OCI-LY7 (cell line): ENCODE results near the gene FBN1.

Experiments used
- EZH2phosphoT487 ChIP-seq: fragments of 200-600 bp; sonication (generic); IDR thresholded peaks from 2 replicates; pipeline ENCODE4 v1.6.1; 2018; ENCODE audit warnings: low read depth, borderline replicate concordance, mild to moderate bottlenecking, mixed run types, antibody characterized with exemption, low read length, moderate library complexity, mixed read lengths
- TF ChIP-seq, protein P1 (sequence below): fragments of 200-600 bp; sonication (generic); conservative IDR thresholded peaks from 2 replicates; pipeline ENCODE4 v1.5.1; 2014; ENCODE audit warnings: mild to moderate bottlenecking, antibody characterized with exemption, low read length, moderate library complexity, mixed read lengths

DNA sequence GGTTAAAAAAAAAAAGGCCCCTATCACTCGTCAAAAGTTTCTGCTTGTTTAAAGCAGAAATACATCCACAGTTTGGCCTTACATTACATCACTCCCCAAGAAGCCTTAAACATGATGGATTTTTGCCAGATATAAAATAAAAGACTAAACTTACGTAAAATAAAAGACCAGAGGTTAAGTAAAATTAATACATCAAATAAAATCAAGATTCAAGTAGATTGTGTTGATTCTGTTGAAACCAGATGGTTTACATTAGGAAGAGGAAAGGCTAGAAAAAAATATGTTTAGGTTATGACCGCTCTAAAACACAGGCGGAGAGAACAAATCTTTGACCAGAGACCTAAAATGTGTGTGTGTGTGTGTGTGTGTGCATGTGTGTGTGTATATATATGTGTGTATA is 210.2 kb downstream of the FBN1 start:
- TF ChIP-seq, protein P1, sequence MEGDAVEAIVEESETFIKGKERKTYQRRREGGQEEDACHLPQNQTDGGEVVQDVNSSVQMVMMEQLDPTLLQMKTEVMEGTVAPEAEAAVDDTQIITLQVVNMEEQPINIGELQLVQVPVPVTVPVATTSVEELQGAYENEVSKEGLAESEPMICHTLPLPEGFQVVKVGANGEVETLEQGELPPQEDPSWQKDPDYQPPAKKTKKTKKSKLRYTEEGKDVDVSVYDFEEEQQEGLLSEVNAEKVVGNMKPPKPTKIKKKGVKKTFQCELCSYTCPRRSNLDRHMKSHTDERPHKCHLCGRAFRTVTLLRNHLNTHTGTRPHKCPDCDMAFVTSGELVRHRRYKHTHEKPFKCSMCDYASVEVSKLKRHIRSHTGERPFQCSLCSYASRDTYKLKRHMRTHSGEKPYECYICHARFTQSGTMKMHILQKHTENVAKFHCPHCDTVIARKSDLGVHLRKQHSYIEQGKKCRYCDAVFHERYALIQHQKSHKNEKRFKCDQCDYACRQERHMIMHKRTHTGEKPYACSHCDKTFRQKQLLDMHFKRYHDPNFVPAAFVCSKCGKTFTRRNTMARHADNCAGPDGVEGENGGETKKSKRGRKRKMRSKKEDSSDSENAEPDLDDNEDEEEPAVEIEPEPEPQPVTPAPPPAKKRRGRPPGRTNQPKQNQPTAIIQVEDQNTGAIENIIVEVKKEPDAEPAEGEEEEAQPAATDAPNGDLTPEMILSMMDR, result no peak
- no peak for TF ChIP-seq EZH2phosphoT487
